Retinal pigment epithelial cell (primary cell): ENCODE measurements around the gene KLHL1.

Source experiments
- DNase-seq: peaks from one replicate; pipeline ENCODE4 v3.0.0-alpha.2; 2010; ENCODE audit warnings: low read depth
- H3K4me3 ChIP-seq: 2 replicates; pipeline ENCODE4 v1.5.1; 2011; ENCODE audit warnings: mild to moderate bottlenecking, low read length, control low read depth, moderate library complexity
- TF ChIP-seq, protein P1 (sequence below): conservative IDR thresholded peaks from 2 replicates; pipeline ENCODE4 v1.5.1; 2011; ENCODE audit warnings: low read depth, low read length, control low read depth, inconsistent platforms

The KLHL1 gene

DNA sequence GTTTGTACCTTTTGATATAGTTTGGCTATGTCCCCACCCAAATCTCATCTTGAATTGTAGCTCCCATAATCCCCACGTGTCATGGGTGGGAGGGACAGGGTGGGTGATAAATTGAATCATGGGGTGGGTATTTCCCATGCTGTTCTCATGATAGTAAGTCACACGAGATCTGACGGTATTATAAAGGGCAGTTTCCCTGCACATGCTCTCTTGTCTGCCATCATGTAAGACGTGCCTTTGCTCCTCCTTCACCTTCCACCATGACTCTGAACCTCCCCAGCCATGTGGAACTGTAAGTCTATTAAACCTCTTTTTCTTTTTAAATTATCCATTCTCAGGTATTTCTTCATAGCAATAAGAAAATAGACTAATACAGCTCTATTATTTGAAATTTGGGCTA is 331.3 kb downstream of the KLHL1 start:
- no peak for DNase-seq
- no peak overlapping the region for H3K4me3 ChIP-seq
- TF ChIP-seq, protein P1, sequence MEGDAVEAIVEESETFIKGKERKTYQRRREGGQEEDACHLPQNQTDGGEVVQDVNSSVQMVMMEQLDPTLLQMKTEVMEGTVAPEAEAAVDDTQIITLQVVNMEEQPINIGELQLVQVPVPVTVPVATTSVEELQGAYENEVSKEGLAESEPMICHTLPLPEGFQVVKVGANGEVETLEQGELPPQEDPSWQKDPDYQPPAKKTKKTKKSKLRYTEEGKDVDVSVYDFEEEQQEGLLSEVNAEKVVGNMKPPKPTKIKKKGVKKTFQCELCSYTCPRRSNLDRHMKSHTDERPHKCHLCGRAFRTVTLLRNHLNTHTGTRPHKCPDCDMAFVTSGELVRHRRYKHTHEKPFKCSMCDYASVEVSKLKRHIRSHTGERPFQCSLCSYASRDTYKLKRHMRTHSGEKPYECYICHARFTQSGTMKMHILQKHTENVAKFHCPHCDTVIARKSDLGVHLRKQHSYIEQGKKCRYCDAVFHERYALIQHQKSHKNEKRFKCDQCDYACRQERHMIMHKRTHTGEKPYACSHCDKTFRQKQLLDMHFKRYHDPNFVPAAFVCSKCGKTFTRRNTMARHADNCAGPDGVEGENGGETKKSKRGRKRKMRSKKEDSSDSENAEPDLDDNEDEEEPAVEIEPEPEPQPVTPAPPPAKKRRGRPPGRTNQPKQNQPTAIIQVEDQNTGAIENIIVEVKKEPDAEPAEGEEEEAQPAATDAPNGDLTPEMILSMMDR, result no peak

DNA sequence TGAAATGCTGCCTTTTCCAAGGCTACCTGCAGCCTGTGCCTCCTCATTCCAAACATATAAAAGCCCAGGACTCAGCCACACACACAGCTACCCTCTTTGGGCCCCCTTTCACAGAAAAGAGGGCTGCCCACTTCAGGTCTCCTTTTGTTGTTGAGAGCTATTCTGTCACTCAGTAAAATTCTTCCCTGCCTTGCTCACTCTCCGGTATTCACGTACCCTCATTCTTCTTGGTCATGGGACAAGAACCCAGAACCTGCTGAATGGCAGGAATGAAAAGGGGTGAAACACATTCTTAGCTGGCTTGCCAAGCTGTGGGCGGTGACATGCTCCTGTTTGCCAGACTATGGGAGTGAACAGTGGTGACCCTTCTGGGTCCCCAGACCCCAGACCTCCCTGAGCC is 338.6 kb downstream of the KLHL1 start:
- DNase-seq, result no peak
- H3K4me3 ChIP-seq, result no peak overlapping the region
- TF ChIP-seq, protein P1, result no peak

DNA sequence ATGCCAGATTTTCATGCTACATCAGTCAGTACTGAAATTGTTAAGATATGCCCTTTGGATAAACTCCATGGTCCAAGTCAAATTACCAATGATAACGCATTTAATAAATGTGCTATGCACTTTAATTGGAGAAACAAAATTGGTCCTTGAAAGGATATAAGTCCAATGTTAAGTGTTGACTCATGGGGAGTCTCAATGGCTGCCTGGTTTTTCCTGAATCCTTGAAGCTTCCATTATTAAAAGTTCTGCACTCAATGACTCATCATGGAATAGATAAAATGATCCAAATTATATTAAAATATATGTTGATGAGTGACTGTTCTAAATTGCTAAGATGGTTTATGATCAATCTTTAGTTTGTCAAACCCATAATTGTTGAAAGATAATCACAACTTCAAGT is 346.7 kb downstream of the KLHL1 start:
- H3K4me3 ChIP-seq, result no peak overlapping the region
- TF ChIP-seq, protein P1, result no peak
- no peak for DNase-seq

DNA sequence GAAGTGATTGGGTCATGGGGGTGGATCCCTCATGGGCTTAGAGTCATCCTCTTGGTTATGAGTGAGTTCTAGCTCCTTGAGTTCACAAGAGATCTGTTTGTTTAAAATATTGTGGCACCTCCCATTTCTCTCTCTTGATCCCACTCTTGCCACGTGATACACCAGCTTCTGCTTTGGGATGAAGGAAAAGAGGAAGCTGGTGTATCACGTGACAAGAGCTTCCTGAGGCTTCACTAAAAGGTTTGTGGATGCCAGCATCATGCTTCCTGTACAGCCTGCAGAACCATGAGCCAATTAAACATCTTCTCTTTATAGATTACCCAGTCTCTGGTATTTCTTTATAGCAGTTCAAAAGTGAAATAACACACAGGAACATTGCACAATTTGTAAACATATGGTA is 353.2 kb downstream of the KLHL1 start:
- TF ChIP-seq, protein P1, result no peak
- no peak for DNase-seq
- H3K4me3 ChIP-seq, result no peak overlapping the region

DNA sequence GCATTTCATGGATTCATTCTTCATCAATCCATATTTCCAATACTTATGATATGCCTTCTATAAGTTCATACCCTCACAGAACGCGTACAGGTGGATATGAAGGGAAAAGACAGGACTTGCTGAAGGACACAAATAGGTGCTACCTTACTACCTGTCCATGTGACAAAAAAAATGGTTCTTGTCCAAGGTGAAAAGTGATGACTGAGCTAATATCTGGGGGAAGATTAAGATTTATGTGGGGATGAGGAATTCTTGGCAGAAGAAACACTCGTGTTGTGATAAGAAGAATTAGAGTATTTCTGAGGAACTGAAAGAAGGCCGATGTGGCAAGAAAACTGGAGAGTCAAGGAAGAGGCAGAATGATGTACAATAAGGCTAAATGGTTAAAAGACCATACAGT is 357.0 kb downstream of the KLHL1 start:
- no peak for DNase-seq
- TF ChIP-seq, protein P1, result no peak
- H3K4me3 ChIP-seq, result no peak overlapping the region

DNA sequence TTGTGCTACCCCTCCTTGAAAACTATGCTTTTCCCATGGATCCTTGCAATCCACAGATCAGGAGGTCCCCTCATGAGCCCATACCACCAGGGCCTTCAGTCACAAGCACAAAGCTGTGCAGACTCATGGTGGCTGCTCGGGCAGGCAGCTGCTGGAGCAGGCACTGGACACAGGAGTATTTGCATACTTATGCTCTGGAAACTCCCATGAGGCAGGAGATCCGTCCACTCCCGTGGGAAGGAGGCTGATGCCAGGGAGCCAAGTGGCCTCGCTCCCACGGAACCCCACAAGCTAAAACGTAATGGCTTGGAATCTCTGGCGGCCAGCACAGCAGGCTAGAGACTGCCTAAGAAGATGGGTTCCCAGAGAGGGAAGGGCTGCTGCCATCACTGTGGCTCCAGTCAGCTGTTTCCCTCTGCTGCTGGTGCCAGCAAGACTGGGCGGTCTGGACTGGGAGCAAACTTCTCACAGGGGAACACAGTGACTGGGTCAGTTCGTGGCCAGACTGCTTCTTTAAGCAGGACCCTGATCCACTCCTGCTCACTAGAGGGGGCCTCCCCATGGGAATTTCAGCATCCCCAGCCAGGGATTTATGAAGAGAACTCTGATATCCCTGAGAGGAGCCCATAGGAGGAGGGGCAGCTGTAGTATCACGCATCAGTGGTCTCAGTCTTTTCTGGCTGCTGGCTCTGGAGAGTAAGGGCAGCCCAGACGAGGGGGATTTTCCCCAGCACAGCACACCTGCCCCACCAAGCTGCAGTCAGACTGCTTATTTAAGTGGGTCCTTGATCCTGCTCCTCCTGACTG is 370.9 kb downstream of the KLHL1 start:
- no peak for DNase-seq
- TF ChIP-seq, protein P1, result no peak
- H3K4me3 ChIP-seq, result no peak overlapping the region

DNA sequence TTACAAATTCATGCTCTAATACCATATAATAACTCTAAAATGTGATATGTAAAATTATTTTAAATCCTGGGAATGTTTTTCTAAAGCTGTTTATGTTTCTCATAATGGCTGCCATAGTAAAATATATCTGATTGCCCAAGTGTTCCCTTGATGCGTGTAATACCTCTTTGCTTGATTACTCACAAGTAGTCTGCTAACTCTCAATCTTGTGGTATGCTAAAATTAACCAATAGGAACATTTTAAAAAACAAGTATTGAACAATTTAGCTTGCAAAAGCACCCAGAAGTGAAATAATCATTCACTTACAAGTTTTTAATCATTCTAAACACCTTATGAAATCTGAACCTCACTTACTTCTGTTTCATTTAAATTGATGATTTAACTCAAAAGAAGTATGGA is 386.6 kb downstream of the KLHL1 start:
- TF ChIP-seq, protein P1, result no peak
- H3K4me3 ChIP-seq, result no peak overlapping the region
- DNase-seq, result no peak
